ENCODE data around the gene SLC9A3. TPM values are rescaled to one million over a fixed set of nuclear protein-coding genes. Genes with fewer than 3 reads are reported as not detected.
A peak's percentile ranks its signal among the peaks of the same experiment; 100 is the strongest.

Gene SLC9A3
- total RNA-seq, 2 experiments from 2014 or later, result 2.1 to 2.4 TPM

DNA sequence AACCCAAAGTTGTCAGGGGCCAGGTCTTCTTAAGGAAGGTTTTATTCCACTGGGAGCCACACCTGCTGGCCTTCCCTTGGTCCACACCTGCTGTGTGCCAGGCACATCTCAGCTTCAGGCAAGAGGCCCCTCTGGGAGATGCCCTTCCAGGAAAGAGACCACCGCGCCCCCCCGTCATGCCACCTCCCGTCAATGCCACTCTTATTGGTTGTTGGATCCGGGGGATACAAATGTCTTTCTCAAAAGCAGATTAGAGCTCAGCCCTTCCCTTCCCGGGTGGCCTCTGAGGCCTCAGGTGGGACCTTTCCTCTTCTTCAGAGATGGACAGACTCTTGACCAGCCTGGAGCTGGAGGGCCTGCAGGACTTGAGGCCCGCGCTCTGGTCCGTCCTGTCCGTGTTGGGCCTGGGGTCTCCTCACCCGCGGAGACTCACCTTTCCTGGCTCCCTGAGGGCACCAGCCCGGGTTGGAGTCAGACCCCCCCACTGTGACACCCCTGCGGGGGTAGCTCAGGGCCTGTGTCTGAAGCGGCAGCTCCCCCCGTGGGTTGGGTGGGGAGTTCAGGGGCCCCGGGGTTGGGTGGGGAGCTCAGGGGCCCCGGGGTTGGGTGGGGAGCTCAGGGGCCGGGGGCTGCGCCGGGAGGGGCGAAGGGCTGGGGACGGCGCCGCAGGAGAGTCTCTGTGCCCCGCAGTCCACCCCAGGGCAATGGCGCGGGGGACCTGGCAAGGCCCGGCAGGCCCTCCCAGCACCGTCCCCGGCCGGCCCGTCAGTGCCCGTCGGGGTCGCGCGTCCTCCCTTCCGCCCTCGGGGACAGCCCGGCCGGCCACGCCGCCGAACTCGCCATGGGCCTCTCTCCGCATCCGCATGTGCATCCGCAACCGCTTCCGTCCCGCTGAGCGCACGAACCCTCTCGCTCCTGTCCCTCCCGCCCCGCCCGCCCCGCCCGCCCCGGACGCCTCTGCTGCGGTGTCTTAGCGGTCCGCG lies 3.7 kb upstream of the SLC9A3 start:
- peak; percentile 30 for ATAC-seq
- no peak overlapping the region for H3K27ac Mint-ChIP-seq
- intact Hi-C loops (cut with DNase I, micrococcal nuclease), result no loop called here
- peaks cover 55% of the 10 kb centered on the region for H3K27me3 Mint-ChIP-seq
- ChIA-PET CTCF (interaction anchor here (0.8 kb wide), 1 partner anchor 19 kb away, joined by 3 read pairs; no protein-coding TSS in a partner anchor), POLR2A (no interaction called here)
- peak overlapping the region; percentile 9 for H3K4me3 Mint-ChIP-seq
- peaks cover 36% of the 10 kb centered on the region for H3K4me1 Mint-ChIP-seq
- H3K9me3 Mint-ChIP-seq (ENCODE audit: low read depth), result no peaks in the 10 kb centered on the region
- DNase-seq, result peak; percentile 61
- no peaks in the 10 kb centered on the region for H3K36me3 Mint-ChIP-seq (ENCODE audit: low read depth)

DNA sequence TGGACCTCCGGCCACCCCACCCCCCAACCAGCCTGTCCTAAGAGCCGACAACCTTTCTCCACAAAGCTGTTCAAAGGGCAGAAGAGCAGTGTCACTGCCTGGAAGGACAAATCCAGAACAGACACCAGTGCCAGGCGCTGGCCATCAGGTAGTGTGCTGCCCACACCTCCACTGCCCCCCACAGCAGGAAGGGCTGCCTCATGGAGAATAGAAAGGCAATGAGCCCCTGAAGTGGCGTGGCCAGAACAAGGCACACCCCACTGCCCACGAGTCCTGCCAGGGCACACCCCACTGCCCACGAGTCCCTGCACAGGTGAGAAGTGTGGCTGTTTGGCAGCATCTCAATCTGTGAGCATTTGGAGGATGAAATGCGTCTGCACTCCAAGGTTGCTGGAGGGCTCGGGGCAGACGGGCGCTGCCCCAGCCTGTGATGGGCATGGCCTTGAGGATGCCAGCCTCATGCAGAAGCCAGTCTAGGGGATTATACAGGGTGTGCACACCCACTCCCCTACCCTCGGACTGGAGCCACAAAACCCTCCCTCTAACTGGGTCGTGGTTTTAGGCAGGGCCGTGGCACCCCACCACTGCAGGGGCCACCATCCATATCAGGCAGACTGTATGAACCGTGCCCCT lies 2.3 kb upstream of the SLC9A3 start:
- DNase-seq, result no peak
- intact Hi-C loops (cut with DNase I, micrococcal nuclease), result no loop called here
- POLR2A ChIA-PET, result no interaction called here
- no peak for ATAC-seq
- CTCF ChIA-PET, result no interaction called here
- no peak overlapping the region for H3K27ac Mint-ChIP-seq
- peaks cover 37% of the 10 kb centered on the region for H3K4me1 Mint-ChIP-seq
- H3K36me3 Mint-ChIP-seq (ENCODE audit: low read depth), result no peaks in the 10 kb centered on the region
- H3K4me3 Mint-ChIP-seq, result no peak overlapping the region
- peaks cover 59% of the 10 kb centered on the region for H3K27me3 Mint-ChIP-seq
- no peaks in the 10 kb centered on the region for H3K9me3 Mint-ChIP-seq (ENCODE audit: low read depth)

DNA sequence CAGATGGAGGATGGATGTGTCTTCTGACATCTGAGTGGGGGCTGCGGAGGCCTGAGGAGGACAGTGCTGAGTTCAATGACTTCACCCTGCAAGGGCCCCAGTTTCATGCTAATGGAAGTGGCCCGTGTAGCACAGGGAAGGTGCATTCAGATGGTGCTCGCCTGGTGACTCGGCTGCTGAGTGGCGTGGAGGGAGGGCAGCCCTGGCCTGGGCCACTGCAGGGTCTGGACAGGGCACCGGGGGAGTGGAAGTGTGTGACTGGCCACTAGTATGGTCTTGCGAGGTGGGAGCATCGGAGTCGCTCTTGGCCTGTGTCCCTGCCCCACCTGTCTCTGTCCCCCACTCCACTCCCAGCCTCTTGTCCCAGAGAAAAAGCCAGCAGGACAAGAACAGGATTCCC lies 1.7 kb upstream of the SLC9A3 start:
- Mint-ChIP-seq H3K27ac (no peak overlapping the region), H3K4me3 (no peak overlapping the region), H3K9me3 (ENCODE audit: low read depth) (no peaks in the 10 kb centered on the region), H3K27me3 (peaks cover 60% of the 10 kb centered on the region), H3K36me3 (ENCODE audit: low read depth) (no peaks in the 10 kb centered on the region), H3K4me1 (peaks cover 37% of the 10 kb centered on the region)
- POLR2A ChIA-PET, result no interaction called here
- intact Hi-C loops (cut with DNase I, micrococcal nuclease), result no loop called here
- CTCF ChIA-PET, result no interaction called here
- DNase-seq, result no peak
- no peak for ATAC-seq

DNA sequence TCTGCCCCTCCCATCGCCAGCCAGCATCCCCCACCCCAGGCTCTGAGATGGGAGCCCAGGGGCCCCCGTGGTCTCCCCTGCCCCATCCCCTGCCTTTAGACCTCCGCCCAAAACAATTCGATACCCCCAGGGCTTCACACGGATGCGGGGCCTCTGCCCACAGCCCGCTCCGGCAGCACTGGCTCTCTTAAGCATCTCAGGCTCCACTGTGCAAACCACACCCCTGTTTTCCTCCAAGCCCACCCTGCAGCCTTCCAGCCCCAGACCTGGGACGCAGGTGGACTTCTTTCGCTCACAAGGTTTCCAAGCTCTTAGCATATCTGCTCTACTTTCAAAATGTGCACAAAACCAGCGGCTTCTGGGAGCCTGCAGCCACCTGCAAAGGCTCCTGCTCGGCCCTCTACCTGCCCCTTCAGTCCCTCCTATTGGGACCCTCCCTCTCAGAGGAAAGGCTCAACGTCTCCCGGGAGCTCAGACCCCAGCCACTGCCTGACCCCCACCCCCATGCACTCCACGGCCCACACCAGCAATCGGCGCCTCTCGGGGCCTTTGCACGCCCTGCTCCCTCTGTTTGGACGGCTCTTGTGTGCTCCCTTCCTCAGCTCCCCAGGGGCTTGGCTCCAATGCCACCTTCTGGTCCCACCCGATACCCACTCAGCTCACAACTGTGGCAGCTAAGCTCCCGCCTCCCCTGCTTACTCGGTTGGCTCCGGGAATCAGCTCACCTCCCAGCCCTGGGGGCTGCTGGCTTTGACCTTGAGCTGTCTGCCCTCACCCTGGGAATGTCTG lies 918 bp upstream of the SLC9A3 start:
- ATAC-seq, result no peak
- DNase-seq, result no peak
- peak overlapping the region; percentile 16 for H3K4me3 Mint-ChIP-seq
- no peaks in the 10 kb centered on the region for H3K9me3 Mint-ChIP-seq (ENCODE audit: low read depth)
- no peaks in the 10 kb centered on the region for H3K36me3 Mint-ChIP-seq (ENCODE audit: low read depth)
- intact Hi-C loops (cut with DNase I, micrococcal nuclease), result no loop called here
- ChIA-PET POLR2A (no interaction called here), CTCF (no interaction called here)
- peaks cover 57% of the 10 kb centered on the region for H3K27me3 Mint-ChIP-seq
- peaks cover 37% of the 10 kb centered on the region for H3K4me1 Mint-ChIP-seq
- no peak overlapping the region for H3K27ac Mint-ChIP-seq

DNA sequence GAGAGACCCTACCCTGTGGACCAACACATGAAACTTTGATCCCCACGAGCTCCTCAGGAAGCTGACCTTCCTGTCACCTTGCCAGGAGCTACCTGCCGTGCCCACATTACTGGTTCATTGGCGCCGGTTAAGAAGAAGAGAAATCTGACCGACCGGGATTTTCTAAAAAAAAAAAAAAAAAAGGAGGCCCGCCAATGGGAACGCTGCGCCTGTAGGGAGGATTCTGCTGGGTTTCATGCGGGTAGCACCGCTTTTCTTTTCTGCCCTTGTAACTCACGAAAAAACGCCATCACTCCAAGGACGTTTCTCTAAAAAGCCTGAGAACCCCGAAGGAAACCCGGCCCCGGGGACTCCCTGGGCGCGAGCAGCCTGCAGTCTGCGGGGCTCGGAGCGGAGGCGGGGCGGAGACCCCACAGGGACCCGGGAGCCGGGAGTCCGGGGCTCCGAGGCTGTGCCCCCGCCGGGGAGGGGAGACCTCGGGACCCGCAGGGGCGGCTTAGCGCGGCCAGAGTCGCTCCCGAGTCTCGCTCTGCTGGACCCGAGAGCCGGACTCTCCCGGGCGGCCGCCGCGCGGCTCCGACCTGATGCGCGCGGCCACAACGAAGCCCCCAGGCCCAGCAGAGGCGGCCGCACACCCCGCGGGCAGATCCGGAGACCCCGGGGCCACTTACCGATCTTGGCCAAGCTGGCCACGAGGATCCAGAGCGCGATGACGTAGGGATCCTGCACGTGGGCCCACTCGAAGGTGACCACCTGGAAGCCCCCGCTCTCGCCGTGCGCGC lies 617 bp downstream of the SLC9A3 start:
- ChIA-PET POLR2A (no interaction called here), CTCF (no interaction called here)
- peaks cover 48% of the 10 kb centered on the region for H3K27me3 Mint-ChIP-seq
- ATAC-seq (no peak), DNase-seq (no peak)
- no peak overlapping the region for H3K4me3 Mint-ChIP-seq
- H3K27ac Mint-ChIP-seq, result no peak overlapping the region
- no peaks in the 10 kb centered on the region for H3K9me3 Mint-ChIP-seq (ENCODE audit: low read depth)
- H3K4me1 Mint-ChIP-seq, result peaks cover 25% of the 10 kb centered on the region
- intact Hi-C loops (cut with DNase I, micrococcal nuclease), result no loop called here
- H3K36me3 Mint-ChIP-seq (ENCODE audit: low read depth), result no peaks in the 10 kb centered on the region

DNA sequence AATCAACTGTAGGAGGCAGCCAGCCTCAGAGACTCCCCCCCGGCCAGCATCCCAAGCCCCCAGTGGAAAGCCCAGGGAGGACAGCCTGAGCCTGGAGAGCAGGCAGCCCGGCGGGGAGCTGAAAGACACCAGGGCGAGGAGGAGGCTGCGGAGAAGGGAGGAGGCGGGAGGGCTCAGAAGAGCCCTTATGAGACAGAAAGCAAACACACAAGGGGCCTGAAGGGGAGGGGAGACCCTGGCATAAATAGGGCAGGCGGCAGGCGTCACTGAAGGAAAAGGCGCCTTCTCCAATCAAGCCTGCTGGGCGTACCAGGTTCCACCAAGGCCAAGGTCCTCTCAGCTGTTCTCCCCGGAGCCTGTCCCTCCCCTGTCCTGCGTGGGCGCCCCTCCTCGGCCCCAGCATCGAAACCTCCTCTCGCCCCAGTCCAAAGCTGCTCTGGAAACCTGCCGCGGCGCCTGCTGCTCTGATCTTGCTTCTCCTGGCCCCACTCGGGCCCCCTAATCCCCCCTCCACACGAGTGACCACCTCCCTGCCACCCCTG lies 1.3 kb downstream of the SLC9A3 start:
- CTCF ChIA-PET, result interaction anchor here (1.3 kb wide), 1 partner anchor 46 kb away, joined by 5 read pairs; no protein-coding TSS in a partner anchor
- H3K27ac Mint-ChIP-seq, result no peak overlapping the region
- peaks cover 25% of the 10 kb centered on the region for H3K4me1 Mint-ChIP-seq
- no peak overlapping the region for H3K4me3 Mint-ChIP-seq
- no peak for ATAC-seq
- no peak for DNase-seq
- peaks cover 48% of the 10 kb centered on the region for H3K27me3 Mint-ChIP-seq
- no peaks in the 10 kb centered on the region for H3K9me3 Mint-ChIP-seq (ENCODE audit: low read depth)
- H3K36me3 Mint-ChIP-seq (ENCODE audit: low read depth), result no peaks in the 10 kb centered on the region
- POLR2A ChIA-PET, result no interaction called here
- intact Hi-C loops (cut with DNase I, micrococcal nuclease), result no loop called here

DNA sequence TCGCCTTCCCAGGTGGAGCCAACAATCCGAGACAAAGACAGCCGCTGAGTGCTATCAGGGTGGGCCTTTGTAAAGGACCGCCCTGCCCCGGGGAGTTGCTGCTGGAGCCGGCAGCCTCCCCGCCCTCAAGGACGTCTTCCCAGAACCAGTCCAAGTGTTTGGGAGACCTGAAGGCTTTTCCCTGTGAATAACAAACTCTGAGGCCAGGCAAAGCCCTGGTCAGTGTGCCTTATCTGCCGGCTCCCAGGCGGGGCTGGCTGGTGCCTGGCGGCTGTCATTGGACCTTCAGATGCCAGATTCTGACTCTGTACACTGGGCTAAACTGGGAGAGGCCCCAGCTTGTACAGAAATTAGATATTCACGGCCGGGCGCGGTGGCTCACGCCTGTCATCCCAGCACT lies 2.1 kb downstream of the SLC9A3 start:
- ATAC-seq, result no peak
- Mint-ChIP-seq H3K27ac (no peak overlapping the region), H3K36me3 (ENCODE audit: low read depth) (no peaks in the 10 kb centered on the region), H3K4me1 (peaks cover 17% of the 10 kb centered on the region), H3K27me3 (peaks cover 49% of the 10 kb centered on the region), H3K4me3 (no peak overlapping the region), H3K9me3 (ENCODE audit: low read depth) (no peaks in the 10 kb centered on the region)
- ChIA-PET CTCF (interaction anchor here (1.3 kb wide), 1 partner anchor 45 kb away, joined by 5 read pairs; no protein-coding TSS in a partner anchor), POLR2A (no interaction called here)
- intact Hi-C loops (cut with DNase I, micrococcal nuclease), result no loop called here
- DNase-seq, result no peak

DNA sequence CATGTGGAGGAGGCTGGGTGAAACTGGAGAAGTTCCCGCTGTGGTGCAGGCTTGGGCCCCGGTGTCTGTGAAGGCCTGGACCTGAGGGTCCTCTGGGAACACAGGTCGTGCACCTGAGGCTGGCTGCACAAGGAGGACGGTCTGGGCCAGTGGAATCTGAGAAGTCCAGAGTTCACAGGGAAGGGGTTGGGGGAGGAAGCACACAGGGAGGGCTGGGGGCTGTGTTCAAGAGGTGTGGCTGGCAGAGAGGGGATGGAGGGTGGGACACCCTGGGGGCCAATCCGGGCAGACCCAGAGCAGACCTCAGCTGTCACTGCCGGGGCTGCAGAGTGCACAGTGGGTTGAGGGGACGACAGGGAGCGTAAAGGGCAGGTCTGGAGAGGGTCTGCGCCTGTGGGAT lies 2.6 kb downstream of the SLC9A3 start:
- POLR2A ChIA-PET, result no interaction called here
- no peak for ATAC-seq
- Mint-ChIP-seq H3K27me3 (peaks cover 51% of the 10 kb centered on the region), H3K36me3 (ENCODE audit: low read depth) (no peaks in the 10 kb centered on the region), H3K27ac (no peak overlapping the region), H3K4me1 (peaks cover 14% of the 10 kb centered on the region), H3K9me3 (ENCODE audit: low read depth) (no peaks in the 10 kb centered on the region), H3K4me3 (no peak overlapping the region)
- intact Hi-C loops (cut with DNase I, micrococcal nuclease), result no loop called here
- CTCF ChIA-PET, result no interaction called here
- DNase-seq, result no peak

DNA sequence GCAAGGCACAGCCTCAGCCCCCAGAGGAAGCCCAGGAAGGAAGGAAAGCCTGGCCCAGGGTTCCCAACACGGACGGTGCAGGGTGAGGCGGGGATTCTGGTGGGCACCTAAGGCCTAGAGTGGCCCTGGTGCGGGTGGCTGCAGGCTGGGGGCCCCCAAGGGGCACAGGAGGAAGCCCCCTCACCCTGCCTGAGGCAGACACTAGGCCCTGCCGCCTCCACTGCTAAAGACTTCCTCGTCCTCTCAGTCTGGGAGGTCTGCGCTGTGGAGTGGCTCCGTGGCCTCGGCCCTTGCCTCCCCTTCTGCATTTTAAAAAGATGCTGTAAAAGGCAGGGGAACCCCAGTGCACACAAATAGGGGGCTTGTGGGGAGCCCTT lies 3.4 kb downstream of the SLC9A3 start:
- peaks cover 14% of the 10 kb centered on the region for H3K4me1 Mint-ChIP-seq
- H3K36me3 Mint-ChIP-seq (ENCODE audit: low read depth), result no peaks in the 10 kb centered on the region
- no peak overlapping the region for H3K27ac Mint-ChIP-seq
- POLR2A ChIA-PET, result no interaction called here
- CTCF ChIA-PET, result no interaction called here
- peaks cover 45% of the 10 kb centered on the region for H3K27me3 Mint-ChIP-seq
- intact Hi-C loops (cut with DNase I, micrococcal nuclease), result no loop called here
- ATAC-seq (no peak), DNase-seq (no peak)
- H3K9me3 Mint-ChIP-seq (ENCODE audit: low read depth), result no peaks in the 10 kb centered on the region
- H3K4me3 Mint-ChIP-seq, result no peak overlapping the region

DNA sequence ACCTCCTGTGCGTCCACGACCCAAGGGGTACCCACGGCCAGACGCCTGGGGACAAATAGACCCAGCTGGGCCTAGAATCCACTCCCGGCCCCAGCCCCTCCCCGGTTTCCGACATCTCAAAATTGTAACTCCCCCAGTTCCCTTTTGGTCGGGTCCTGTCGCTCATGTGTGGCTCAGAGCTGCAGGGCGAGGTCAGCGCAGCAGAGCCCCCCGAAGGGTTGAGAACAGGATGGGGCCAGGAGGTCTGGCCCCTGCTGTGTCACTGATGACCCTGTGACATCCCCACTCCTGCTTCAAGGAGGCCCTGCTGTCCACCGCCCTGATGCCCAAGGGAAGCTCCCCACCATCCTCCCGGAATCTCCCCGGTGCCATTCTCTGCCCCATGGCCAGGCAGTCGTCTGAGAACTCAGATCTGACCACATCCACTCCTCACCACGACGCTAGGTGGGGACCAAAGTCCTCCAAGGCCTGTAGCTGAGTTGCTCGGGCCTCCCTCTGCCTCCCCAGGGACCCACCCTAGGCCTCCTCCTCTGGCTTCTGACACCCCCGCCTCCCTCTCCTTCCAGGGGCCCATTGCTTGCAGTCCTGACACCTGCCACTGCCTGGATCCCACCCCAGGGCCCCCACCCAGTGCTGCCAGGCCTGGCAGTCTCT lies 3.9 kb downstream of the SLC9A3 start:
- DNase-seq (no peak), ATAC-seq (no peak)
- H3K27ac Mint-ChIP-seq, result no peak overlapping the region
- peaks cover 41% of the 10 kb centered on the region for H3K27me3 Mint-ChIP-seq
- CTCF ChIA-PET, result no interaction called here
- POLR2A ChIA-PET, result no interaction called here
- H3K9me3 Mint-ChIP-seq (ENCODE audit: low read depth), result no peaks in the 10 kb centered on the region
- intact Hi-C loops (cut with DNase I, micrococcal nuclease), result no loop called here
- no peak overlapping the region for H3K4me3 Mint-ChIP-seq
- H3K4me1 Mint-ChIP-seq, result peaks cover 10% of the 10 kb centered on the region
- H3K36me3 Mint-ChIP-seq (ENCODE audit: low read depth), result no peaks in the 10 kb centered on the region

DNA sequence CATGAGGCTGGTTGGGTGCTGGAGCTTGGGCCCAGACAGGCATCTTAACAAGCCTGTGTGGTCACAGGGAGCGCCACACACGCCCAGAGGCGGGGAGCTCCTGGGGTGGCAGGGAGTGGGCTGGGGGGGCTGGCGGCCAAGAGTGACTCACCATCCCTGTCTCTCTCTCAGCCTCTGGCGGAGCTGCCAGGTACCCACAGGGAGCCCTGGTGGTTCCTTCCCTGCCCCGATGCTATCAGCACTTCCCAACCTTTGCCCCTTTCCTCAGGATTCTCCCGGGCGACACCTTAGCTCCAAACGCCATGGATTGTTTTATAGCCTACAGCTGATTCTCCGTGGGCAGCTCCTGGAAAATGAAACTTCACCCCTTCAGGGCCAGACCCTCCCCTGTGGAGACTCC lies 5.5 kb downstream of the SLC9A3 start:
- ChIA-PET POLR2A (no interaction called here), CTCF (no interaction called here)
- no peak for ATAC-seq
- intact Hi-C loops (cut with DNase I, micrococcal nuclease), result no loop called here
- Mint-ChIP-seq H3K36me3 (ENCODE audit: low read depth) (no peaks in the 10 kb centered on the region), H3K27ac (no peak overlapping the region), H3K4me1 (peaks cover 5% of the 10 kb centered on the region), H3K27me3 (peaks cover 37% of the 10 kb centered on the region), H3K4me3 (no peak overlapping the region), H3K9me3 (ENCODE audit: low read depth) (no peaks in the 10 kb centered on the region)
- DNase-seq, result no peak
